Measurements from ENCODE around the gene ESPN. TPM values are rescaled to one million over a fixed set of nuclear protein-coding genes. Genes with fewer than 3 reads are reported as not detected.
A peak's percentile ranks its signal among the peaks of the same experiment; 100 is the strongest.

Gene ESPN
- total RNA-seq, 1 donor from 2014 or later, result 0.20 TPM

- no peak for DNase-seq (ENCODE audit: low read depth in 2 of 2)
Observed at GRCh38 chr1:6409733-6410132, 14.8 kb upstream of the ESPN start.

- DNase-seq (ENCODE audit: low read depth in 2 of 2), result no peak
Observed at GRCh38 chr1:6410248-6410893, 14.2 kb upstream of the ESPN start.

- peak in 1 of 2 donors; percentile 54 for DNase-seq (ENCODE audit: low read depth in 2 of 2)
Observed at GRCh38 chr1:6412896-6413295, 11.7 kb upstream of the ESPN start.

DNA sequence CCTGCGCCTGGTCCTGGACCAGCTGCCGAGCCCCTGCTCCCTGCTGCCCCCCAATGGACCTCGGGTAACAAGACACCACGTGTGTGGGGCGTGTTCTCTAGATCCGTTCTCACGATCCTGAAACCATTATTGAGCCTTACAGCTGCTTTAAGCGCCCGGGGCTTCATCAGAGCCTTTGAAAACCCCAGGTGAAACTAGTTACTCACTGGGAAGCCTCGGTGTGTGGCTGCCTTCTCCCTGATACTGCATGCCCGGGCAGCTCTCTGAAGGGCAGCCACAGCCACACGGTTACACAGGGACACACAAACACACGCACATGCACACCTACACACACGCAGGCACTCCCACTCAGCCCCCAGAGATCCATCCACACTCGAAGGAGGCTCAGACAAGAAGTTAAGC is 10.1 kb upstream of the ESPN start:
- DNase-seq (ENCODE audit: low read depth in 2 of 2), result peak; percentile 68 to 76

GRCh38 chr1:6414881-6415626 is 9.5 kb upstream of the ESPN start:
- no peak for DNase-seq (ENCODE audit: low read depth in 2 of 2)

DNA sequence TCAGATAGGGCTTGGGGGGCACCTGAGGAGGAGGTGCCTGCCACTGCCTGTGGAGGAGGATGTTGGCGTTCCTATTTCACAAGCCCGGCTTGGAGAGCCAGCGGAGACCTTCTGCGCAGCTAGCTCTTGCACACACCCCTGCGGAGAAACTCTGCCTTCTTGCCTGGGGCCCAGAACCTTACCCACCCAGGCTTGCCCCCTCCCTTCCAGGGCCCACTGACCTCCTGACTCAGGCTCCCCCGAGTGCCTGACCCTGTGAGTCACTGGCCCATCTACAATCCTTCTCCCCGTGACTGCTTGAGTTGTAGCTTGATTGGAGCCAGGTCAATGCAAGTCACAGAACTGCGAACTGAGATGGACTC is 8.3 kb upstream of the ESPN start:
- DNase-seq (ENCODE audit: low read depth in 2 of 2), result no peak

DNA sequence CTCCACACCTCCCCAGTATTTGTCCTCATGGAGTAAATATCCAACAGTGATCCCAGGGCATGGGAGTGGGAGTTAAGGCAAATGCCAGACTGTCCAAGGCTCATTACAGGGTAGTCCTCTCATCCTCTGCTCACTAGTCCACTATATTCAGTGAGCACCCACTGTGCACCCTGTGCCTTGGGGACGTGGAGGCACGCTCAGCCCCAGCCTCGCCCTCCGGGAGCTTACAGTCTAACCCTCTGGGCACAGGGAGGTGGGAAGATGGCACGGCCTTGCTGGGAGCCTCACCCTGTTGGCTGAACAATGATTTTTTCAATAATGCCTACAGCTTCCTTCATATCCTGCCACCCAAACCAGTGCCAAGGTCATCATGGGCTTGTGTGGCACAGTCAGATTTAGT is 7.7 kb upstream of the ESPN start:
- DNase-seq (ENCODE audit: low read depth in 2 of 2), result no peak

- no peak for DNase-seq (ENCODE audit: low read depth in 2 of 2)
Observed at GRCh38 chr1:6417961-6418667, 6.5 kb upstream of the ESPN start.

DNA sequence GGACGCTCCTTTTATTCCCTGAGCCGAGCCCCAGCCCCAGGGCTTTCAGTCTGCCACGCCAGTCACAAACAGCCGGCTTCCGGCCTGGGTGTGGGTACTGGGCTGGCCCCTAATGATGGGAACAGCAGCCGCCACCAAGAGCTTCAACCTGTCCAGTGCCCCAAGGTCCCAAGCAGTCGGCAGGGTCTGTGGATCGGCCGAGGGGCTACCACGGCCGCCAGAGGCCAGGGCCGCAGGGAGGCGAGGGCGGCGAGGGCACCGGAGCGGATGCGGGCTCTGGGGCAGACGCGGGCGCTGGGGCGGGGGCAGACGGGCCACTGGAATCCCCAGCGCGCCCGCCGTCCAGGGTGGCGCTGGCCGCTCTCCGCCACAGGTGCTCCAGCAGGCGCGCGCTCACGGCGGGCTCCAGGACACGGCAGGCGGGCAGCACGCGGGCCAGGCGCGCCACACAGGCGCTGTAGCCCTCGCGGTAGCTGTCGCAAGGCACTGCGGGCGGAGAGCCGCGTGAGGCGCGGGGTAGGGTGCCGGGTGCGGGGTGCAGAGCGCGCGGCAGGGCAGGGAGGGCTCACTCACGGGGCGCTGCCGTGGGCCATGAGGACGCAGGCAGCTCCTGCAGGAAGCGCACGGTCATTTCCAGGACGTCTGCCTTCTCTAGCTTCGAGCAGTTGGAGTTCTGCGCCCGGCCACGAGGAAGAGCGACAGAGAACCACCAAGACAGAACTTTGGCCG is 5.7 kb upstream of the ESPN start:
- peak; percentile 37 to 64 for DNase-seq (ENCODE audit: low read depth in 2 of 2)

GRCh38 chr1:6419397-6419803 is 5.2 kb upstream of the ESPN start:
- peak; percentile 56 to 57 for DNase-seq (ENCODE audit: low read depth in 2 of 2)

- peak; percentile 61 to 70 for DNase-seq (ENCODE audit: low read depth in 2 of 2)
Observed at GRCh38 chr1:6419804-6420453, 4.6 kb upstream of the ESPN start, which contains the start of gene HES2. Gene HES2 (minus strand): TSS chr1:6419919. CDS start chr1:6419820, 99 bp downstream.

- DNase-seq (ENCODE audit: low read depth in 2 of 2), result peak; percentile 17 to 29
Observed at GRCh38 chr1:6420454-6421042, 4.0 kb upstream of the ESPN start.

DNA sequence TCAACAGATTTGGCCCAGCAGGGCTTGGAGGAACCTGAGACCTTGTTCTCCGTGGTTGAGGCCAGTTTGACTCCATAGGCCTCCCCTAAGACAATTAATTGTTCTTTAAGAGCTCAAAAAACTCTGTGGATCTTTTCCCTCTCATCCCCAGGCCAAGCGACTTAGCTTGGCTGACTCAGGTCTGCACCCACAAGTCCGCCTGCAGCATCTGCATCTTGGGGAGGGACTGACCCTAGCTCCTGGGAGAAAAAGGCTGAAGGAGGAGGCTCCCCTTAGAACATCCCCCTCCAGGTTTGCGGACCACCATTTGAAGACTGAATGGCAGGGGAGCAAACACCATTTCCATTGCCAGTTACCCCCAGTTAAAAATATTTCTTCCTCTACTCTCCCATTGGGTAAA is 3.3 kb upstream of the ESPN start:
- DNase-seq (ENCODE audit: low read depth in 2 of 2), result no peak

- peak; percentile 86 to 94 for DNase-seq (ENCODE audit: low read depth in 2 of 2)
Observed at GRCh38 chr1:6423321-6423999, 1.1 kb upstream of the ESPN start.

DNA sequence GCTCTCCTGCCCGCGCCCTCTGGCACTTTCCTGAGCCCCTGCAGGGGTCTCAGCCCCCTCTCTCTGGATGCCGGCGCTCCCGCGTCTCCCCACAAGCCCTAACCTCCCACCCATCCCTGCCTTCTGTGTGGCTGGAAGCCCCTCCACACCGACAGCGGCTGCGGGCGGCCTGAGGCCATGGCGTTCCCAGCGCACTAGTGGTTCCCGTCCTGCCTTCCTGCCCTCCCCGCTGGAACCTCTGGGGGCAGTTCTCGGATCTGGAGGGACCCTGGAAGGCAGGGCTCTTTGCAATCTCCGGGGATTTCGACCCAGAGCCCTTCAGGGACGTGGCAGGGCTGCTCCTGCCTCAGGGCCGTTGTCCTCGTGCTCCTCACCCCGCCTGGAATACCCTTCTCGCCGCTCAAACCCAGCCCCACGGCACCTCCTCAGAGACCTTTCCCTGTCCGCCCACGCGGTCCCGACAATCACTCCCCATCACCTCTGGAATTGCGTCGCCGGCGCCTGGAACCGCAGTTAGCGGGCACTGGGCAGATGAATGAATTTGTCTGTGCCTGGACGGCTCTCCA is 493 bp upstream of the ESPN start:
- peak in 1 of 2 donors; percentile 27 for DNase-seq (ENCODE audit: low read depth in 2 of 2)

GRCh38 chr1:6425658-6426057 is 1.1 kb downstream of the ESPN start:
- no peak for DNase-seq (ENCODE audit: low read depth in 2 of 2)

- no peak for DNase-seq (ENCODE audit: low read depth in 2 of 2)
Observed at GRCh38 chr1:6426277-6426971, 1.8 kb downstream of the ESPN start.

DNA sequence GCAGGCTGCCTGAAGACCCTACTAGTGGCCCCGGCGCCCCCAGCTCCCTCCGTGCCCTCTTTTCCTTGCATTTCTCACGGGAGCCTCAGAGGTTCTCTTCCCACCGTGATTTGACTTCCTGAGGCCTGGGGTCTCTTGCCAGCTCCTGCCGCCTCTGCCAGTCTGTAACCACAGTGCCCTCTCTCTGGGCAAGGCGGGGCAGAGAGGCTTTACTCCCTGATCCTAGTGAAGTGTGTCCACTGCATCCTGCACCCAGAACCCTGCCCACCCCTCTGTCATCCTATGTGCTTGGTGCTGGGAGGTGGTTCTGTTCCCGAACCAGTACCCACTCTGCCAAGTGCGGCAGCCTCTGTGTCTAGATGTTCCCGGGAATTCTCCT is 2.4 kb downstream of the ESPN start:
- DNase-seq (ENCODE audit: low read depth in 2 of 2), result no peak
